ENCODE measurements around the gene KCNQ4. TPM values are rescaled to one million over a fixed set of nuclear protein-coding genes. Genes with fewer than 3 reads are reported as not detected.

Gene KCNQ4
- total and polyA plus RNA-seq, 2 of the 4 experiments (the other 2 are of a cell fraction), result 0.07 TPM; not detected in 1

- no CpG with 5 or more reads among the region's 3 CpGs for WGBS, 2 experiments (ENCODE audit: extremely low coverage in 2 of 2, insufficient read length in 1 of 2)
- Histone ChIP-seq H3K4me3 (ENCODE audit: insufficient read depth, low read depth, low read length) (no peak overlapping the region), H3K27ac (ENCODE audit: insufficient read depth, low read length) (no peak overlapping the region), H2BK120ac (ENCODE audit: low read depth, low read length) (no peak overlapping the region), H2BK15ac (ENCODE audit: low read depth, low read length) (no peak overlapping the region), H3K4me2 (ENCODE audit: low read depth, low read length) (no peak overlapping the region), H4K8ac (ENCODE audit: low read depth in 2 of 2, low read length in 2 of 2) (no peak overlapping the region), H3K9me3 (ENCODE audit: control insufficient read depth, insufficient read depth, low read length) (no peaks in the 10 kb centered on the region), H3K4me1 (ENCODE audit: control insufficient read depth, insufficient read depth, low read length) (peaks cover 1% of the 10 kb centered on the region; the same call in 1 of the 2 replicates), H3K9ac (ENCODE audit: low read depth, low read length) (no peak overlapping the region), H4K20me1 (ENCODE audit: insufficient read depth, low read length) (no peaks in the 10 kb centered on the region), H4K5ac (ENCODE audit: low read depth, low read length) (no peak overlapping the region), H3K79me1 (ENCODE audit: low read depth in 1 of 2, low read length in 2 of 2) (peaks cover 9 to 12% of the 10 kb centered on the region in 2 experiments; a peak in 3 of 4 replicates), H2AFZ (replicated peaks; ENCODE audit: low read length, poor library complexity) (no peak overlapping the region), H3K56ac (ENCODE audit: extremely low read depth, insufficient read depth, low read length) (no peak overlapping the region), H4K91ac (ENCODE audit: insufficient read depth, low read depth, low read length) (no peak overlapping the region), H2AK5ac (ENCODE audit: low read depth, low read length) (no peak overlapping the region), H3K18ac (ENCODE audit: low read depth, low read length) (no peak overlapping the region), H3K14ac (replicated peaks; ENCODE audit: low read depth, low read length) (no peak overlapping the region), H3K27me3 (ENCODE audit: control insufficient read depth, insufficient read depth, low read length) (no peaks in the 10 kb centered on the region), H2AK9ac (replicated peaks; ENCODE audit: low read depth, low read length, poor library complexity) (no peak overlapping the region), H2BK5ac (ENCODE audit: low read depth, low read length, poor library complexity, severe bottlenecking) (no peak overlapping the region), H3K4ac (ENCODE audit: low read depth, low read length) (no peak overlapping the region), H2BK20ac (ENCODE audit: low read depth, low read length) (no peak overlapping the region), H3K23ac (ENCODE audit: low read depth, low read length) (no peak overlapping the region), H3K9me1 (ENCODE audit: insufficient read depth, low read length) (no peaks in the 10 kb centered on the region; the same call in 1 of the 2 replicates), H3K36me3 (ENCODE audit: control insufficient read depth, insufficient read depth, low read length) (peaks cover 23% of the 10 kb centered on the region)
- dilution Hi-C loops (cut with HindIII; ENCODE audit: low sequenced_read_pairs, unreplicated experiment) (no loop called here), intact Hi-C loops (cut with micrococcal nuclease) (no loop called here), in situ Hi-C loops (cut with MboI; ENCODE audit: low sequenced_read_pairs) (no loop called here)
- no peak for DNase-seq
- no TSS peak for BruUV-seq (replicated peaks)
- ChIA-PET POLR2A (ENCODE audit: unreplicated experiment) (no interaction called here), CTCF (no interaction called here)
- no peak for ATAC-seq (ENCODE audit: low read depth)
- no peak for TF ChIP-seq SMC3 (IDR thresholded peaks at IDR 0.05; ENCODE audit: low read depth, low read length)
- TF ChIP-seq USF2 (IDR thresholded peaks at IDR 0.05; ENCODE audit: low read depth, low read length), result no peak
These were observed 33.8 kb upstream of the KCNQ4 start for GRCh38 chr1:40749817-40750216.

Measured in IMR-90 (cell line).